ENCODE data around the gene LRRC73. TPM values are rescaled to one million over a fixed set of nuclear protein-coding genes. Genes with fewer than 3 reads are reported as not detected.
A peak's percentile ranks its signal among the peaks of the same experiment; 100 is the strongest.
"Not testable (repeated sequence)": the region's sequence is repeated elsewhere in the genome, so short reads cannot be mapped to it uniquely, and the experiment has no call there.

Gene LRRC73
- total RNA-seq, 1 donor from 2014 or later: 1.6 TPM

- intact Hi-C loops (cut with DNase I): loop anchor here (2.0 to 10.0 kb wide), 2 partner anchors 60 to 732 kb away; partner anchors contain the start of genes BICRAL, POLH and XPO5
- no peak for DNase-seq (ENCODE audit: missing footprints)
- ATAC-seq: no peak
These were observed 6.2 kb upstream of the LRRC73 start for GRCh38 chr6:43516367-43516696.

GRCh38 chr6:43515808-43516207, 5.7 kb upstream of the LRRC73 start:
- intact Hi-C loops (cut with DNase I): loop anchor here (2.0 to 10.0 kb wide), 2 partner anchors 61 to 731 kb away; partner anchors contain the start of genes BICRAL, POLH and XPO5
- ATAC-seq (no peak), DNase-seq (ENCODE audit: missing footprints) (no peak)

DNA sequence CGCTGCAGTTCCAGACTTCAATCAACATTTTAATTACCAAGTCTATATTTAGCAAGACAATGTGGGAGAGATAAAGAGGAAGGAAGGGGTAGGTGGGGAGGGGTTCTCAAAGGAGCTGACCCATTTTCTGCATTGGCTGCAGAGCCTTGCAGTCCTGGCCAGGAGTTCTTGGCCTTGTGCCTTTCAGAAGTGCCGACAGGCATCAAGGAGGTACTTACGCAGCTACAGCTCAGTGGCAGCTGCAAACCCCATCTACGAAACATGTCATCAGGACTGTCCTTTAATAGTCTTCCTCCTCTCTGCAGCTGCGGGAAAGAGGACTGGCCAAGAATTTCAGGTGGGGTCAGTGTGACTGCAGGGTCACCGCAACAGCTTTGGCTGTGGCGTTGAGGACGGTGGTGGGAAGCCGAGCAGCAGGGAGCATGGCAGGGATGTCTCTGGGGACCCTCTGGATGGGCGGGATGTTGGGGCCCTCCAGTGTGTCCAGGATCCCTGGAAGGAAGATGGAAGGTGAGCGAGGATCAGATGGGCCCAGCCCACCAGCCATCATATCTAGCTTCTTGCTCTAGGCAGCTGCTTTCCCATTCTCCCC, 1.8 kb upstream of the LRRC73 start:
- DNase-seq (ENCODE audit: missing footprints) (peak; percentile 71), ATAC-seq (peak; percentile 51)
- intact Hi-C loops (cut with DNase I): loop anchor here (10.0 kb wide), 1 partner anchor 727 kb away; the partner anchor contains the start of gene BICRAL

DNA sequence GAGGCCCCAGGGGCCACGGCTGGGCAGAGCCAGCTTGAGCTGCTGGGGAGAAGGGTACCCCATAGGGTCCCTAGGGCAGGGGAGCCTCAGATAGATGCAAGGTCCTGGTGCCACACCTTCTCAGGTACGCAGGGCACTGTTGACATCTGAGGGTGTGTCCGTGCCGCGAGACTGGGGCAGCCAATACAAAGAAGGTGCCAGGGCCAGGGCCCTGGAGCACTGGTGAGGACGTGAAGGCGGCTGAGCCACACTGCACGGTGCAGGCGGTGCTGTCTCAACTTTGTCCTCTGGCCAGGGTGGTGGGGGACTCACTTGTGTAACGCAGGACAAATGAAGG, 649 bp upstream of the LRRC73 start:
- intact Hi-C loops (cut with DNase I): loop anchor here (10.0 kb wide), 1 partner anchor 726 kb away; the partner anchor contains the start of gene BICRAL
- peak; percentile 4 for ATAC-seq
- peak; percentile 62 for DNase-seq (ENCODE audit: missing footprints)

DNA sequence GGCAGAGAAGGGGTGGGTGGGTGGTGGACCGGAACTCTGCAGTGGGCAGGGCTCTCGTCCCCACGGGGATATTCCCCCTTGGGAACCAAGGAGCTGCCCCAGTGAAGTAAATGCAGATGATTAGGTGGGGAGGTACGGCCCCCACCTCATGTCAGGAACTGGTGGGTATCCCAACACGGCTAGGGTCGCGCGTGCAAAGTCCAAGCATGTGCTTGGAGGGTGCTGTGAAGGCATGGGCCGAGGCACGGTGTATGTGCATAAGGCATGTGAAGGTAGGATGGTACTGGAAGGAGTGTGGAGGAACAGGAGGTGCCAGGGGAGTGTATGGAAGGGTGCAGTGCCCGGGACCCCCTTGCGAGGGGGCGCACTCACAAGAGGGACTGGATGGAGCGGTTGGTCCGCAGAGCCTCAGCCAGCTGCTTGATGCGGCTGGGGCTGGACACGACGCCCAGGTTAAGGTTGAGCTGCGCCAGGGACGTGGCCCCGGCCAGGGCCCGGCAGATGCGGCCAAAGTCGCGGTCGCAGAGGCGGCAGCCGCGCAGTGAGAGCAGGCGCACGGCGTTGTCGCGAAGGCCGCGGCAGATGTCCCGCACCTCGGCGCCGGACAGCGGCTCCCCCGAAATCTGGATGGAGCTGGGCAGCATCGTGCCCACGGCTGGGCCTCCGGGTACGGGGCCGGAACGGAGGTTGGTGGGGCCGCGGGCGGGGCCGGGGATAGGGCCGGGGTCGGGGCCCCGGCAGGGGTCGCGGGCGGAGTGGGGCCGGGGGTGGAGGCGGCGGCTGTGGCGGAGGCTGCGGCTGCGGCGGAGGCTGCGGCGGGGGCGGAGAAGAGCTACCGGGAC, 783 bp downstream of the LRRC73 start:
- intact Hi-C loops (cut with DNase I): no loop called here
- DNase-seq (ENCODE audit: missing footprints) (no peak), ATAC-seq (no peak)

DNA sequence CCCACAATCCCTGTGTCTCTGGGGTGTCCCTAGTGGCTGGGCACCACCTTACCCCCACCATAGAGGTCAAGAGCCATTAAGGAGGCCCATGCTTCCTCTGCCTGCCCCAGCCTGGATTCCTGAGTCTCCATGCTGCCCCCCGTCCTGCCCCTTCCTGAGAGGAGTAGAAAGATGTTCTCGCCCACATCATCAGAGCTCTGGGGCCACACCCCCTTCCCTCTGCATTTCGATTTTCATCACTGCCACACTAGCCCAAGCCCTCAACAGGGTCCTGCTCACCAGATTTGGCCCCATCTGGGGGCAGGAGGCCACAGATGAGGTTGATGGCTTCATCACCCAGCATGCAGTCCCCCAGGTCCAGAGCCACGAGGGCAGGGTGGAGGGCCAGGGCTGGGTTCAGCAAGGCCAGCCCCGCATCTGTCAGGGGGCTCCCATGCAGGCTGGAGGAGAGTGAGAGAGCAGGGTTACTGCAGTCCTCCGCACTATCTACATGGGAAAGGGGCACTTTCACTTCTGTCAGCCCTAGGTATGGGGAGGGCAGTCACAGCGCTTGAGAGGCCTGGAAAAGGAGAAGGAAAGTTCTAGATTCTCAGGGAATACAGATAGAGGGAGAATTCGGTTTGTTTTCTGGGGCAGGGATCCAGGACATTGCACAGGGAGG, 1.5 kb downstream of the LRRC73 start:
- intact Hi-C loops (cut with DNase I): no loop called here
- DNase-seq (ENCODE audit: missing footprints): no peak
- no peak for ATAC-seq

DNA sequence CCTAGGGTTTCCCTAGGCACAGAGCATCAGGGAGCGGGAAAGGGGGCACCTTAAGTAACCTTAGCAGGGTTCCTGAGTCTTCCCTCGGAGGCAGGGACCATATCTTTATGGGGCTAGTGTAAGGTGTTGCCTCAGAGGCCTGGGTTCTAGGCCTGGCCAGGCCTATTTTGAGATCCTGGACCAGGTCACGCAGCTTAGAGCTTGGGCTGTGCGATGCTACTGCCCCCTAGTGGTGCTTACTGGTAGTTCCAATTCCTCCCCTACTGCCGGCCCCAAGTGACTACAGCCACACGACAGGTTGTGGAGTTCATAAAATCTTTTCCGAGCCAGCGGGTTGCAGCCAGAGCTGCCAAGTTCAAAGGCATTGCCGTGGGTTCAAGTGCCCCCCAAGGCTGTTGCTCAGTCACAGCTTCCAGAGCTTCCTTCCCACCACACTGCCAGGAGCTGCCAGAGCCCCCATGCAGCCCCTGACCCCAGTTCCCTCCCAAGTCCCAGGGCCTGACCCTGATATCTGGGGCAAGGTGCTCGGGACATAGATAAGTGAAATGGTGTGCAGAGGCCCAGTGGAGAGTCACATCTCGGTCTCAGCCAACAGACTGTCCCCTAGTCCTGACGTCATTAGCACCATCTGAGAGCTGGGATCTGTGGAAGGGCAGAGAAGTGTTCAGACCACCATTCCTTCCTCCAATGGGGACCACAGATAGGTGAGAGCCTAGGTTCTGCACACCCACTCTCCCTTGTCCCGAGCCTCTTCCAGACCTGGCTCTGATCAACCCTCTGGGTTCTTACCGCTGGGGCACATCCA, 3.3 kb downstream of the LRRC73 start:
- ATAC-seq: peak; percentile 48
- intact Hi-C loops (cut with DNase I): loop anchor here (1.0 kb wide), 2 partner anchors 53 to 121 kb away; no protein-coding TSS in a partner anchor
- no peak for DNase-seq (ENCODE audit: missing footprints)

GRCh38 chr6:43506171-43506570, 4.0 kb downstream of the LRRC73 start:
- intact Hi-C loops (cut with DNase I): loop anchor here (1.0 kb wide), 2 partner anchors 52 to 120 kb away; no protein-coding TSS in a partner anchor
- DNase-seq (ENCODE audit: missing footprints): no peak
- no peak for ATAC-seq

DNA sequence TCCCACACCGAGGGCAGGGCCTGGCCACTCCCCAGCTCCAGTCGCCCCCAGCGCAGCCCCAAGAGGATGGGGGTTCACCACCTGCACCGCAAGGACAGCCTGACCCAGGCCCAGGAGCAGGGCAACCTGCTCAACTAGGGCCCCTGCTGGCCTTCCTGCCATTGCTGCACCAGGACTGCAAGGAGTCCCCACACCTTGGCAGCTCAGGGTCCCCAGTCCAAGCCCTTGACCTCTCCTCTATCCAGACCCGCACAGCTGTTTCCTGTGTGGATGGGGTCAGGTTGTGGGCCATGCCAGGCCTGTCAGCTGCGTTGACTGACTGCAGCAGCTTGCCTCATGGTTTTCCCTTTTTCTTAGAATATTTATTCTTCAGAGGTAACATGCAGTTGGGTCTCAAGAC, 4.4 kb downstream of the LRRC73 start:
- DNase-seq (ENCODE audit: missing footprints): no peak
- intact Hi-C loops (cut with DNase I): loop anchor here (1.0 kb wide), 2 partner anchors 51 to 119 kb away; no protein-coding TSS in a partner anchor
- no peak for ATAC-seq

GRCh38 chr6:43504756-43505593, 5.2 kb downstream of the LRRC73 start:
- DNase-seq (ENCODE audit: missing footprints) (no peak), ATAC-seq (no peak)
- intact Hi-C loops (cut with DNase I): no loop called here

DNA sequence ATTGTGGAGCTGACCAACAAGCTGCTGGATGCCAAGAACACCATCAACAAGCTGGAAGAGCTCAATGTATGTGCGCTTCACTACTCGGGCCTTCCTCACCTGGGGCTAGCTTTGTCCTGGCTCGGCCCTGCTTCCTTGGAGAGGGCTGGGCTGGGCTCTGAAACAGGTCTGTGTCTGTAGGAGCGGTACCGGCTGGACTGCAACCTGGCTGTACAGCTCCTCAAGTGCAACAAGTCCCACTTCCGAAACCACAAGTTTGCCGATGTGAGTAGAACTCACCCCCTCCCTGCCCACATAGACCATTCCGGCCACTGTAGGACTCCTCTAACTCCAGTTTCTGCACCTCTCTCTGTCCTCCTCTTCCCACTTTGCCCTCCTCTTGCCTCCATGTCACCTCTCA, 6.7 kb downstream of the LRRC73 start:
- ATAC-seq: no peak
- DNase-seq (ENCODE audit: missing footprints): no peak
- intact Hi-C loops (cut with DNase I): loop anchor here (1.0 kb wide), 1 partner anchor 120 kb away; no protein-coding TSS in a partner anchor

GRCh38 chr6:43502666-43503065, 7.5 kb downstream of the LRRC73 start:
- peak; percentile 52 for ATAC-seq
- intact Hi-C loops (cut with DNase I): loop anchor here (1.0 kb wide), 1 partner anchor 119 kb away; no protein-coding TSS in a partner anchor
- no peak for DNase-seq (ENCODE audit: missing footprints)

GRCh38 chr6:43500921-43501320, 9.2 kb downstream of the LRRC73 start:
- intact Hi-C loops (cut with DNase I): no loop called here
- DNase-seq (ENCODE audit: missing footprints) (no peak), ATAC-seq (no peak)

DNA sequence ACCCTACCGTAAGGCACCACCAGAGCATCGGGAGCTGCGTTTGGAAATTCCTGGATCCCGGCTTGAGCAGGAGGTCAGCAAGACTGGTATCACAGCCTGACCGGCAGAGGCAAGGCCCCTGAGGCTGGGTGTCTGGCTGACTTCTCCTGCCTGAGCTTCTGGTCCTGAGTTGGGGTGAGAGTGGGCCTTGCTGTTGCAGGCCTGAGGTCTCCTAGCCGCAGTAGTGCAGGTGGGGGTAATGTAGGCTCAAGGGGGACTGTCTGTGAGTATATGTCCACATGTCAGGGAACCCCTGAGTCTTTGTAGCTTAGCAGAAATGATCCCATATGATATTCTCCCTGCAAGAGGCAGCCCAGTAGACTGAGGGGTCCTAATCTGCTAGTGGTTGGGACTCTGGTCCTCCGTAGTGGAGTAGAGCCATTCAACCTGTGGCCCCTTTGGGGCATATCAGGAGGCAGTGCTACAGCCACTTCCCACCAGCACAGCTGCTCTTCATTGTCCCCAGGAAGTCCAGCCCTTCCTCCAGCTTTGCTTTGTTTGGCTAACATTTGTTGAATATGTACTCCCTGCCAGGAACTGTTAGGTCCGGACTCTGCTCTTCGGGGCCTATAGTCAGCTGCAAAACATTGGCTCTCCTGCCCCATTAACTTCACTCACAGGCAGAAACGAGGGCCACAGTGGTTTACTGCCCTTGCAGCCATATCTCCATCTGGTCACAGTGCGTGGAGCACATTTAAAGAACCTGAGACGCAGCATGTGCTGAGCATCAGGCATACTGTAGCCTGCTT, 10.9 kb downstream of the LRRC73 start:
- intact Hi-C loops (cut with DNase I): no loop called here
- ATAC-seq: no peak
- no peak for DNase-seq (ENCODE audit: missing footprints)

- DNase-seq (ENCODE audit: missing footprints); intact Hi-C loops (cut with DNase I); ATAC-seq: not testable (repeated sequence)
These were observed 11.9 kb downstream of the LRRC73 start for GRCh38 chr6:43498291-43498690.

DNA sequence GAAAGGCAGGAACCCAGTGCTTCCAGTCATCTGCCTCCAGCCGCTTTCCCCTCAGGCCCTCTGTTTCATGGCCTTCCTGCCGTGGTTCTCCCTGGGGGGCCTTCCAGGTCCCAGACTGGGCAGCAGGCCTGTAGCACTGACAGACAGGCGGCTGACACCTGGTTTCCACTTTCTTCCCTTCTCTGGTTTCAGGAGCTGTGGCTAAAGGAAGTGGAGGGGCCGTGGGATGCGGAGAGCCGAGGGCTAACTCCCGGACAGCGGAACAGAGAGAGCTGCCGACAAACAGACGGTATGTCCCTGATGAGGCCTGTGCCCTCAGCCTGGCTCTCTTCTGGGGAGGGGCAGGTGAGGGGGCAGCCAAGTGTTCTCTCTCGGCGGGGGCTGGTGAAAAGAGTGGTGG, 12.5 kb downstream of the LRRC73 start:
- DNase-seq (ENCODE audit: missing footprints): no peak
- intact Hi-C loops (cut with DNase I): loop anchor here (2.0 kb wide), 1 partner anchor 43 kb away; the partner anchor contains the start of gene DLK2
- no peak for ATAC-seq

DNA sequence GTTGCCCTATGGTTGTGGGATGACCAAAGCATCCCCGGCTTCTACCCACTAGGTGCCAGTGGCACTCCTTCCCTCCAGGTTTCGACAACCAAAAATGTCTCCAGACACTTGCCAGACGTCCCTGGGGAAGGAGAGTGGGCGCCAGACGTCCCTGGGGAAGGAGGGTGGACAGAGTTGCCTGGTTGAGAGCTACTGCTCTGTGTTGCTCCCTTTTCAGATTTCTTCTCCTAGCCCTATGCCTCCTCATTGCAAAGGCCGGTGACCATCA, 13.1 kb downstream of the LRRC73 start:
- intact Hi-C loops (cut with DNase I): loop anchor here (2.0 kb wide), 1 partner anchor 42 kb away; the partner anchor contains the start of gene DLK2
- DNase-seq (ENCODE audit: missing footprints) (no peak), ATAC-seq (no peak)
